RWPE2 (cell line): ENCODE measurements around the gene PALB2.
A peak's percentile ranks its signal among the peaks of the same experiment; 100 is the strongest.

ENCODE experiments used
- ATAC-seq: fragments of 200-7000 bp; cut with Tn5 transposase; 3 replicates; pipeline ENCODE4 v1.9.1; 2021; ENCODE audit warnings: low read depth
- DNase-seq: peaks from one replicate; pipeline ENCODE4 v3.0.0-alpha.2; 2020; ENCODE audit warnings: low spot score
- H3K27ac ChIP-seq: fragments of 450-650 bp; 2 replicates; pipeline ENCODE4 v1.5.1; 2017; ENCODE audit warnings: mild to moderate bottlenecking; ENCODE audit not compliant: poor library complexity, severe bottlenecking
- H3K27me3 ChIP-seq: fragments of 250-450 bp; sonication (Bioruptor Pico); 2 replicates; pipeline ENCODE4 v1.5.1; 2021; ENCODE audit warnings: mild to moderate bottlenecking, moderate library complexity; ENCODE audit not compliant: insufficient read depth, poor library complexity, severe bottlenecking
- H3K36me3 ChIP-seq: fragments of 250-450 bp; sonication (Bioruptor Pico); 2 replicates; pipeline ENCODE4 v1.5.1; 2020; ENCODE audit warnings: low read depth, mild to moderate bottlenecking, moderate library complexity
- H3K4me1 ChIP-seq: fragments of 250-450 bp; sonication (Bioruptor Pico); 2 replicates; pipeline ENCODE4 v1.5.1; 2021; ENCODE audit warnings: mild to moderate bottlenecking, moderate library complexity; ENCODE audit not compliant: insufficient read depth, poor library complexity, severe bottlenecking
- H3K4me3 ChIP-seq: fragments of 250-450 bp; sonication (Bioruptor Pico); 2 replicates; pipeline ENCODE4 v1.5.1; 2021; ENCODE audit warnings: mild to moderate bottlenecking, moderate library complexity; ENCODE audit not compliant: severe bottlenecking
- H3K9me3 ChIP-seq: fragments of 250-450 bp; sonication (Bioruptor Pico); 2 replicates; pipeline ENCODE4 v1.5.1; 2021; ENCODE audit warnings: mild to moderate bottlenecking, moderate library complexity; ENCODE audit not compliant: severe bottlenecking
- CTCF ChIP-seq: fragments of 450-650 bp; IDR thresholded peaks from one replicate; pipeline ENCODE4 v1.5.1; 2017; ENCODE audit warnings: mild to moderate bottlenecking, moderate library complexity; ENCODE audit not compliant: poor library complexity, severe bottlenecking

The PALB2 gene

DNA sequence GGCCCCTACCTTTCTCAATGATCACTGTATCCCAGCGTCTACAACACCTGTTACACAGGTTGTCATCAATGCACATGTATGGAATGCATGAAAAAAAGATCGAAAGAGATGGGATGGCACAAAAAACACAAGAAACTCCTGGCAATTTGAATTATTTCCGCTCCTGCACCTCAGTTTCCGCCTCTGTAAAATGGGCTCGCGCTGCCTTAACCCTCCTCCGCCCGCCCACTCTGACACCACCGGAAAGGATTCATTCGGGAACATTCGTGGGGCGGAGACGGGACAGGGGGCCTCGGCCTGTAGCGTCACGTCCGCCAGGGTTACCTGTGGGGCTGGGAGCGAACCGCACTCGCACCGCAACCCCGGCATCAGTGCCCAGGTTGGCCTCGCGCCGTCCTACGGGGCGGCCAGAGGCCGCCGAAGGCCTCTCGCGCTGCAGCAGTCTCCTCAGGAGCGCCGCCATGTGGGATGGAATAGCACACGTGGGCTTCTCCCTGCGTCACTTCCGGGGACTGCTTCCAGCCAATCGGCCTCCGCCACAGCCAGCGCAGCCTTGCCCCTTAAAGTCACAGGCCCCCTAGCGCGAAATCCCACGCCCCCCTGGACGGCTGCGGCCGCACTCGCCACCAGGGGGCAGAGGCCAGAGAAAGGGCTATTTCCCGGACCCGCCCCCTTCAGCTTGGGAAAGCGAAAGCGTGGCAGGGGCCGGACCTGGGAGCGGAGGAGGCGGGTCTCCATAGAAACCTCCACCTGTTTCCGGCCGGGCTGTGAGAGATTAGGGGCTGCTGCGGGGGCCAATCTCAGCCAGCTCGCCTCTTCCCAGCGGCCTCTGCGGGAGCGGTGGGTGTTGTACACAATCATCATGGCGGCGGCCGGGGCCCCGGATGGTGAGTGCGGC lies 84.0 kb downstream of the PALB2 start, which contains the start of the genes EARS2 and UBFD1:
TSS of gene EARS2 (minus strand) at position 470 of the 898 bp plus-strand sequence. CDS start at position 463, 7 bp downstream.
TSS of gene UBFD1 (plus strand) at position 847 of the 898 bp plus-strand sequence. CDS start at position 863, 16 bp downstream.
- Histone ChIP-seq H3K27ac (peak within 1 kb of the TSS; percentile 62), H3K4me1 (peaks cover 8% of the 10 kb centered on the region), H3K4me3 (peak within 1 kb of the TSS; percentile 66), H3K27me3 (no peaks in the 10 kb centered on the region), H3K36me3 (peaks cover 48% of the 10 kb centered on the region), H3K9me3 (no peaks in the 10 kb centered on the region)
- peak; percentile 95 for TF ChIP-seq CTCF
- ATAC-seq = peak; percentile 94
- peak; percentile 98 for DNase-seq

GRCh38 chr16:23554536-23554935 lies 86.6 kb downstream of the PALB2 start:
- Histone ChIP-seq H3K27ac (no peak overlapping the region), H3K36me3 (peaks cover 46% of the 10 kb centered on the region), H3K27me3 (no peaks in the 10 kb centered on the region), H3K4me3 (no peak overlapping the region), H3K4me1 (peaks cover 8% of the 10 kb centered on the region), H3K9me3 (no peaks in the 10 kb centered on the region)
- no peak for ATAC-seq
- DNase-seq = no peak
- no peak for TF ChIP-seq CTCF
